Measurements from ENCODE around the gene UFSP1.

- TF ChIP-seq POLR2A (IDR thresholded peaks at IDR 0.05) (no peak), CTCF (IDR thresholded peaks at IDR 0.05) (no peak), EP300 (IDR thresholded peaks at IDR 0.05) (no peak), POLR2AphosphoS5 (IDR thresholded peaks at IDR 0.05) (no peak)
Observed at GRCh38 chr7:100901921-100902332, 12.4 kb upstream of the UFSP1 start.

Data from sigmoid colon (tissue), 4 donors.